Kidney epithelial cell (primary cell): ENCODE results near the gene GJC2. TPM values are rescaled to one million over a fixed set of nuclear protein-coding genes. Genes with fewer than 3 reads are reported as not detected.
A peak's percentile ranks its signal among the peaks of the same experiment; 100 is the strongest.

ENCODE experiments used
- DNase-seq: peaks from one replicate; pipeline ENCODE4 v3.0.0-alpha.2; 2010; ENCODE audit warnings: low read depth
- H3K27me3 ChIP-seq: 2 replicates; pipeline ENCODE4 v1.6.0; 2011; ENCODE audit warnings: low read length; ENCODE audit not compliant: control insufficient read depth, insufficient read depth
- H3K36me3 ChIP-seq: 2 replicates; pipeline ENCODE4 v1.5.1; 2011; ENCODE audit warnings: low read length; ENCODE audit not compliant: control insufficient read depth, insufficient read depth
- H3K4me3 ChIP-seq: 2 replicates; pipeline ENCODE4 v1.5.1; 2011; ENCODE audit warnings: low read depth, mild to moderate bottlenecking, control low read depth, low read length
- CTCF ChIP-seq: IDR thresholded peaks from 2 replicates; pipeline ENCODE4 v1.5.1; 2011; ENCODE audit warnings: mild to moderate bottlenecking, moderate library complexity, low read length, control low read depth, inconsistent platforms; ENCODE audit not compliant: insufficient read depth, poor library complexity, severe bottlenecking
- total RNA-seq: library from RNA; depleted of rRNA; stranded (reverse); fragments of >200 nt; gene quantifications from 2 replicates; pipeline ENCODE4 v1.2.3, GENCODE V29; 2015

GJC2 gene
- total RNA-seq, 1 donor from 2014 or later = 0.38 TPM

- Histone ChIP-seq H3K36me3 (no peaks in the 10 kb centered on the region), H3K27me3 (peaks cover 10% of the 10 kb centered on the region), H3K4me3 (peak overlapping the region; percentile 54)
- TF ChIP-seq CTCF = no peak
- no peak for DNase-seq
Measured at GRCh38 chr1:228164561-228165371, 15.0 kb downstream of the GJC2 start.

- Histone ChIP-seq H3K4me3 (peak within 1 kb of the TSS; percentile 68), H3K36me3 (no peaks in the 10 kb centered on the region), H3K27me3 (peaks cover 4% of the 10 kb centered on the region)
- peak; percentile 77 for TF ChIP-seq CTCF
- DNase-seq = peak; percentile 85
Measured at GRCh38 chr1:228165372-228166169, 15.8 kb downstream of the GJC2 start, which contains the start of gene IBA57. Gene IBA57 (plus strand): TSS chr1:228165804. CDS start chr1:228165817, 13 bp downstream.

- peak; percentile 26 for DNase-seq
- TF ChIP-seq CTCF = peak; percentile 33
- Histone ChIP-seq H3K27me3 (peaks cover 4% of the 10 kb centered on the region), H3K36me3 (no peaks in the 10 kb centered on the region), H3K4me3 (peak overlapping the region; percentile 68)
Measured at GRCh38 chr1:228166170-228166936, 16.6 kb downstream of the GJC2 start.

- DNase-seq = no peak
- Histone ChIP-seq H3K27me3 (no peaks in the 10 kb centered on the region), H3K36me3 (no peaks in the 10 kb centered on the region), H3K4me3 (no peak overlapping the region)
- TF ChIP-seq CTCF = no peak
Measured at GRCh38 chr1:228168563-228169270, 19.0 kb downstream of the GJC2 start.

GRCh38 chr1:228169345-228169744 is 19.6 kb downstream of the GJC2 start:
- H3K27me3 ChIP-seq = no peaks in the 10 kb centered on the region
- H3K4me3 ChIP-seq = no peak overlapping the region
- no peak for DNase-seq
- TF ChIP-seq CTCF = no peak
- H3K36me3 ChIP-seq = no peaks in the 10 kb centered on the region
